H4 (cell line): ENCODE data around the gene ARPC1A. TPM values are rescaled to one million over a fixed set of nuclear protein-coding genes. Genes with fewer than 3 reads are reported as not detected.
"Not testable (repeated sequence)": the region's sequence is repeated elsewhere in the genome, so short reads cannot be mapped to it uniquely, and the experiment has no call there.

Experiments
- DNase-seq: peaks from one replicate; pipeline ENCODE4 v3.0.0-alpha.2; 2015; ENCODE audit warnings: low spot score
- total RNA-seq: library from RNA; depleted of rRNA; stranded (reverse); fragments of >200 nt; shearing (Covaris generic); gene quantifications from 2 replicates; pipeline ENCODE4 v1.2.3, GENCODE V29; 2014

ARPC1A gene
- total RNA-seq, 1 experiment from 2014 or later, result 218 TPM

DNA sequence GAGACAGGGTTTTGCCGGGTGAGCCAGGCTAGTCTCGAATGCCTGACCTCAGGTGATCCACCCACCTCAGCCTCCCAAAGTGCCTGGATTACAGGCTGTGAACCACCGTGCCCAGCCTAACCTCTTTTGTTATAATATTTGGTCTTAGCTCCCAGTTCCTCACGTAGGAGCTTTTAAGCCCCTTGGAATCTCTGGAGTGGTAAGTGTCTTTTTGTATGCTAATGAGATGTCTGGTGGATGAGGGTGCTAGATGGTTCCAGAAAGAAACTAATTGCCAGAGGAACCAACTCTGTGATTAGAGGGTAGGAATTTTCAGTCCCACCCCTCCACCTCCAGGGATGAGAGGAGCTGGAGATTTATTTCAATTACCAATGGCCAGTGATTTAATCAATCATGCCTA, 5.3 kb upstream of the ARPC1A start:
- DNase-seq, result no peak

GRCh38 chr7:99322659-99323058, 3.0 kb upstream of the ARPC1A start:
- DNase-seq, result not testable (repeated sequence)

DNA sequence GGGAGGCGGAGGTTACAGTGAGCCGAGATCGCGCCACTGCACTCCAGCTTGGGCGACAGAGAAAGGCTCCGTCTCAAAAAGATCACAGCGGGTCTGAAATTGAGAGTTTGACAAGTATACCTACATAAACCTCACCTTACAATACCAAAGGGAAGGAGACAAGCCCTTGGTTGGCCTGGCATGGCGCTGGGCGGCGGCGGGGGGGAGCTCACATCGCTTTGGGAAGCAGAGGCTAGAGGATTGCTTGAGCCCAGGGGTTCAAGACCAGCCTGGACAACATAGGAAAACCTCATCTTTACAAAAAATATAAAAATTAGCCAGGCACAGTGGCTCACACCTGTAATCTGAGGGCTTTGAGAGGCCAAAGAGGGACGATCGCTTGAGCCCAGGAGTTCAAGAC, 1.1 kb upstream of the ARPC1A start:
- DNase-seq, result no peak

DNA sequence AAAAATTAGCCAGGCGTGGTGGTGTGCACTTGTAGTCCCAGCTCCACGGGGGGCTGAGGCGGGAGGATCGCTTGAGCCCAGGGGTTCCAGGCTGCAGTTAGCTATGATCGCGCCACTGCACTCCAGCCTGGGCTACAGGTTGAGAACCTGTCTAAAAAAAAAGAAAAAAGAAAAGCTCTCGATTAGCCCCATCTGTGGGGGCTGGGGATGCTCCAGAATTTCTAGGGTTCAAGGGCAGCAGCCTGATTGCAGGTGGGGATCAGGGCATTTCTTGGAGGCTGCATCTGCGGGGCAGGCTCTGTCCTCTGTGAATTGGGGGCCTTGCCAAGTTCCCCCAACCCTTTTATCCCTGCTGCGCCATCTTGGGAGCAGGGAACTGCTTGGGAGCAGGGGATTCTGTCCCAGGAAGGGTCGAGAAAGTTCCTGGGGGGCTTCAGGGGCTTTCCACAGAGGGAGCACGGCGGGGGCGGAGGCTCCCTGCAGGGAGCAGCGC, 651 bp upstream of the ARPC1A start:
- DNase-seq, result no peak

DNA sequence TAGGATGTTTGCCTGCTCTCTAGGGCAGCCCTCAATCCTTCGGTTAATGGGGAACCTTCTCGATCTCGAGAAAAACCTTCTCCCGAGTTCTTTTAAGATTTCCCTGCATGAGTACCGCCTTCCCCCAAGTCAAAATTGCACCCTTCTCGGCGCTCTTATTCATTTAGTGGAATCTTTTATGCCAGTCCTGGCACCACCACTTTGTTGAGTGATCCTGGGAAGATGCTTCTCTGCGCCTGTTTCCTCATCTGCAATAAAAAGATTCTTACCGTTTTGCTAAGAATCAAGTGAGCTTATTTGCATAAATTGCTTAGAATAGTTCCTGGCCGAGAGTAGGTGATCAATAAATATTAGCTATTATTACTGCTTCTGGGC, 697 bp downstream of the ARPC1A start:
- DNase-seq, result no peak

GRCh38 chr7:99330314-99330961, 4.7 kb downstream of the ARPC1A start:
- DNase-seq, result peak; percentile 72

- no peak for DNase-seq
Observed at GRCh38 chr7:99331002-99331401, 5.3 kb downstream of the ARPC1A start.

GRCh38 chr7:99339595-99339994, 13.9 kb downstream of the ARPC1A start:
- no peak for DNase-seq

DNA sequence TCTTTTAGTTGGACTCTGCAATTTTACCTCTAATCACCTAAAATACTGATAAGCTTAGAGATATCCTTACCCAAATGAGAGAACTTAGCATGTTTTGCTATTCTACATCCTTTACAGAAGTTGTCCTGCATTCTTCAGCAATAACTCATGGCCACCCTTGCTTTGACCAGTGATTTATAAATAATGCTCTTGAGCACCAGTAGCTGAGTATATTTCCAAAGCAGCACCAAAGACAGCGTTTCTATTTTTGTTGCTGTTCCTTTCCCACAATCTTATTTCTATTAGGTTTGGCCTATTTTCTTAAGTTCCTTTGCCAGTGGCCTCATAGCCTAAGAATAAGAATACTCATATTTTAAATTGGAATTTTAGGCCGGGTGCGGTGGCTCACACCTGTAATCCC, 15.0 kb downstream of the ARPC1A start:
- DNase-seq, result no peak

- DNase-seq, result no peak
Observed at GRCh38 chr7:99344061-99344647, 18.5 kb downstream of the ARPC1A start.

GRCh38 chr7:99350641-99351040, 24.9 kb downstream of the ARPC1A start:
- DNase-seq, result not testable (repeated sequence)

DNA sequence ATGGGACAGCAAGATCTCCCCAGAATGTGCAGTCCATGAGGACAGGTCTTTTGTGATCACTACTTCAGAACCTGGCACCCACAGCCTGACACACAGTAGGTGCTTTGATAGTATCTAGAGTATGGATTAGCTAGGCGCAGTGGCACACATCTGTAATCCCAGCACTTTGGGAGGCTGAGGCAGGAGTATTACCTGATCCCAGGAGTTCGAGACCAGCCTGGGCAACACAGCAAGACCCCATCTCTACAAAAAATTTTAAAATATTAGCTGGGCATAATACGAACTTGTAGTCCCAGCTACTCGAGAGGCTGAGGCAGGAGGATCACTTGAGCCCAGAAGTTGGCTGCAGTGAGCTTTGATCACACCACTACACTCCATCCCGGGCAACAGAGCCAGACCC, 26.5 kb downstream of the ARPC1A start:
- DNase-seq, result no peak

GRCh38 chr7:99355098-99355497, 29.4 kb downstream of the ARPC1A start:
- no peak for DNase-seq

- no peak for DNase-seq
Observed at GRCh38 chr7:99357701-99358490, 32.2 kb downstream of the ARPC1A start.

DNA sequence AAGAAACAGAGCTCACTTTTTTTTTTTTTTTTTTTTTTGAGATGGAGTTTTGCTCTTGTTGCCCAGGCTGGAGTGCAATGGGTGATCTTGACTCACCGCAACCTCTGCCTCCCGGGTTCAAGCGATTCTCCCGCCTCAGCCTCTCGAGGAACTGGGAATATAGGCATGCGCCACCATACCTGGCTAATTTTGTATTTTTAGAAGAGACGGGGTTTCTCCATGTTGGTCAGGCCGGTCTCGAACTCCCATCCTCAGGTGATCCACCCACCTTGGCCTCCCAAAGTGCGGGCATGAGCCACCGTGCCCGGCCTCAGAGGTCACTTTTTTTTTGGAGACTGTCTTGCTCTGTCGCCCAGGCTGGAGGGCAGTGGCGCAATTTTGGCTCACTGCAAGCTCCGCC, 32.8 kb downstream of the ARPC1A start:
- not testable (repeated sequence) for DNase-seq

- no peak for DNase-seq
Observed at GRCh38 chr7:99359465-99360154, 33.9 kb downstream of the ARPC1A start.

GRCh38 chr7:99362801-99363200, 37.1 kb downstream of the ARPC1A start:
- DNase-seq, result peak; percentile 80

DNA sequence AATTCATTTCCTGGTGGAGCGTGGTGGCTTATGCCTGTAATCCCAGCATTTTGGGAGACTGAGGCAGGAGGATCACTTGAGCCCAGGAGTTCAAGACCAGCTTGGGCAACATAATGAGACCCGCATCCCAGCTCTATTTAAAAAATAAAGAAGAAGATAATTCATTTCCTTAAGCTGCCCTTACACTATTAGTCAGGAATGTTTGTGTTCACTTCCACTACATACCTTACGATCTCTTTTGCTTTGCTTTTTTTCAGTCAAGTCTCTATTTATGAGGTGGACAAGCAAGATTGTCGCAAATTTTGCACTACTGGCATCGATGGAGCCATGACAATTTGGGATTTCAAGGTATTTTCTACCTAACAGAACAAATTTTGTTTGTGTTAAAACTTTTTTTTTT, 37.6 kb downstream of the ARPC1A start:
- no peak for DNase-seq

DNA sequence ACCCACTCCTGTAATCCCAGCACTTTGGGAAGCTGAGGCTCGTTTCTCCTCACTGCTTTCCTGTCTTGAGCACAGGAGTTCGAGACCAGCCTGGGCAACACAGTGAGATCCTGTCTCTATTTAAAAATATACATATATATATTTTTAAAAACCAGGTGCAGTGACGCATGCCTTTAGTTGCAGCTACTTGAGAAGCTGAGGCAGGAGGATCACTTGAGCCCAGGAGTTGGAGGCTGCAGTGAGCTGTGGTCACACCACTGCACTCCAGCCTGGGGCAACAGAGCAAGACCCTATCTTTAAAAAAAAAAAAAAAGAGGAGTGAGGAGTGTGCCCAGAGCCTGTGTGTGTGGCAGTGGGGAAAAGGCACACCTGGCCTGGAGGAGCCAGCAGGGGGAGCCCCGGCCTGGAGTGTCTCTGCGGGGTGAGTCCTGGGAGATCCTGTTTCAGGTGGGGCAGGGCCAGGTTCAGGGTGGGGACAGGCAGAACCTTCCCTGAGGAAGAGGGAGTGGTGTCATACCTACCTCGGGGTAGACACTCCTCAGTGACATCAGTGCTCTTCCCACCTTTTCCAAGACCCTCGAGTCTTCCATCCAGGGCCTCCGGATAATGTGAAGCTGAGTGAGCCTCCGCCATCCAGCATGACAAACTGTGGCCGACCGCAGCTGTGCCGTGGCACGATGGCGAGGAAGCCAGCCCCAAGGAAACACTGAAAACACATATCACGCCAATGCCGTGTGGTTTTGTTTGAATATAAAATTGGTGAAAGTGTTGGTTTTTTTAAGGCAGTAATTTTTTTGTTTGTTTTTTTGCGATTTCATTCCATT, 39.8 kb downstream of the ARPC1A start:
- no peak for DNase-seq

DNA sequence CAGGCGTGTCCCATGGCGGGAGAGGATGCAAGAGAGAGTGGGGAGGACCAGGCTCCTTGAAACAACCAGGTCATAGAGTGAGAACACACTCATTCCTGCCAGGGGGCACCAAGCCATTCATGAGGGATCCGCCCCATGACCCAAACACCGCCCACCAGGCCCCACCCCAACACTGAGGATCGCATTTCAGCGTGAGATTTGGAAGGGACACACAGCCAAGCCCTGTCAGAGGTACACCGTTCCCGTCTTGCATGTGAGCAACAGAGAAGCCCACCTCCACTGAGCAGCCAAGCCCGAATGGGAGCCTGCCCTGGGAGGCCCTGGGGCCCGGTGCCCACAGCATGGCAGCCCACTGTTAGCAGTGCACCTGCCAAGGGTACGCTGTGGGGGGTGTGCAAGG, 40.9 kb downstream of the ARPC1A start:
- no peak for DNase-seq

DNA sequence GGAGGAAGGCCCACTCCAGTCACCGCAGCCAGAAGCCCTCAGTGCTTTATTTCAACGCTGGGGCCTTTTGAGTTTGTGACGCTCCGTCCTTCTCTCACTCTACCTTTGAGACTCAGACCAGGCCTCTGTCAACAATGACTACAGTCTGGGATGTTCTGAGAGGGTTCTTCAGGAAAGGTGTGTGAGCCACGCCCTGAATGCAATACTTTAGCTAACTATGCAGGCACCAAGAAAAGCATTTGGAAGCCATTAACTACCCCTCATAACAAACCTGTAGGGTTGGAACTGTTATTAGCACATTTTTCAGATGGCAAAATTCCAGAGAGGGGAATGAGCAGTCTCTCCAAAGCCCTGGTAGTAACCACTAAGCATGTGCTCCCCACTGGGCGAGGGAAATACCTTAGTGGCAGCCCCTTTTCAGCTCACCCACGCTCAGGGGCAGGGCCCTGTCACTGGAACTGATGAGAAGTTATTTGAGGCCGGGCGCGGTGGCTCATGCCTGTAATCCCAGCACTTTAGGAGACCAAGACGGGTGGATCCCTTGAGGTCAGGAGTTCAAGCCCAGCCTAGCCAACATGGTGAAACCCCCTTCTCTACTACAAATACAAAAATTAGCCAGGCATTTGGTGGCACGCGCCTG, 43.2 kb downstream of the ARPC1A start:
- no peak for DNase-seq
